Measurements from ENCODE around the gene ZNF592.
"Not testable (repeated sequence)": the region's sequence is repeated elsewhere in the genome, so short reads cannot be mapped to it uniquely, and the experiment has no call there.

The ZNF592 gene

GRCh38 chr15:84722628-84723027, 25.8 kb upstream of the ZNF592 start:
- H3K9me3 ChIP-seq (ENCODE audit: insufficient read depth, low read depth, low read length): no peaks in the 10 kb centered on the region
- no peaks in the 10 kb centered on the region for H3K4me1 ChIP-seq (ENCODE audit: insufficient read depth, low read length)
- H3K27ac ChIP-seq (ENCODE audit: low read length): no peak overlapping the region
- H3K27me3 ChIP-seq (ENCODE audit: insufficient read depth, low read length): no peaks in the 10 kb centered on the region
- H3K36me3 ChIP-seq (ENCODE audit: insufficient read depth, low read depth, low read length): no peaks in the 10 kb centered on the region
- H3K9ac ChIP-seq (ENCODE audit: low read depth, low read length): no peak overlapping the region
- H3K4me3 ChIP-seq (ENCODE audit: low read length): no peak overlapping the region

GRCh38 chr15:84725001-84725491, 23.3 kb upstream of the ZNF592 start:
- no peaks in the 10 kb centered on the region for H3K9me3 ChIP-seq (ENCODE audit: insufficient read depth, low read depth, low read length)
- H3K36me3 ChIP-seq (ENCODE audit: insufficient read depth, low read depth, low read length): no peaks in the 10 kb centered on the region
- no peak overlapping the region for H3K4me3 ChIP-seq (ENCODE audit: low read length)
- H3K4me1 ChIP-seq (ENCODE audit: insufficient read depth, low read length): no peaks in the 10 kb centered on the region
- no peak overlapping the region for H3K27ac ChIP-seq (ENCODE audit: low read length)
- H3K9ac ChIP-seq (ENCODE audit: low read depth, low read length): no peak overlapping the region
- H3K27me3 ChIP-seq (ENCODE audit: insufficient read depth, low read length): no peaks in the 10 kb centered on the region

- H3K36me3 ChIP-seq (ENCODE audit: insufficient read depth, low read depth, low read length): no peaks in the 10 kb centered on the region
- H3K4me1 ChIP-seq (ENCODE audit: insufficient read depth, low read length): no peaks in the 10 kb centered on the region
- H3K9me3 ChIP-seq (ENCODE audit: insufficient read depth, low read depth, low read length): no peaks in the 10 kb centered on the region
- H3K9ac ChIP-seq (ENCODE audit: low read depth, low read length): no peak overlapping the region
- no peak overlapping the region for H3K27ac ChIP-seq (ENCODE audit: low read length)
- no peaks in the 10 kb centered on the region for H3K27me3 ChIP-seq (ENCODE audit: insufficient read depth, low read length)
- no peak overlapping the region for H3K4me3 ChIP-seq (ENCODE audit: low read length)
Measured at GRCh38 chr15:84727429-84727828, 21.0 kb upstream of the ZNF592 start.

- no peaks in the 10 kb centered on the region for H3K36me3 ChIP-seq (ENCODE audit: insufficient read depth, low read depth, low read length)
- no peak overlapping the region for H3K27ac ChIP-seq (ENCODE audit: low read length)
- H3K27me3 ChIP-seq (ENCODE audit: insufficient read depth, low read length): no peaks in the 10 kb centered on the region
- H3K4me1 ChIP-seq (ENCODE audit: insufficient read depth, low read length): peaks cover 7% of the 10 kb centered on the region
- H3K9ac ChIP-seq (ENCODE audit: low read depth, low read length): no peak overlapping the region
- no peak overlapping the region for H3K4me3 ChIP-seq (ENCODE audit: low read length)
- H3K9me3 ChIP-seq (ENCODE audit: insufficient read depth, low read depth, low read length): no peaks in the 10 kb centered on the region
Measured at GRCh38 chr15:84731774-84732173, 16.6 kb upstream of the ZNF592 start.

- peak overlapping the region; percentile 31 for H3K4me3 ChIP-seq (ENCODE audit: low read length)
Measured at GRCh38 chr15:84734794-84735479, 13.5 kb upstream of the ZNF592 start.

GRCh38 chr15:84735480-84736061, 12.8 kb upstream of the ZNF592 start:
- not testable (repeated sequence) for H3K9me3 ChIP-seq (ENCODE audit: insufficient read depth, low read depth, low read length); H3K4me1 ChIP-seq (ENCODE audit: insufficient read depth, low read length); H3K36me3 ChIP-seq (ENCODE audit: insufficient read depth, low read depth, low read length); H3K27me3 ChIP-seq (ENCODE audit: insufficient read depth, low read length)
- peak overlapping the region; percentile 30 for H3K27ac ChIP-seq (ENCODE audit: low read length)
- peak overlapping the region; percentile 31 for H3K4me3 ChIP-seq (ENCODE audit: low read length)
- H3K9ac ChIP-seq (ENCODE audit: low read depth, low read length): peak overlapping the region; percentile 23; the same call in 1 of the 2 replicates

More at GRCh38 chr15:84734794-84735479, 13.5 kb upstream of the ZNF592 start:
- Histone ChIP-seq H3K27ac (ENCODE audit: low read length) (peak overlapping the region; percentile 30), H3K4me1 (ENCODE audit: insufficient read depth, low read length) (peaks cover 7% of the 10 kb centered on the region), H3K9me3 (ENCODE audit: insufficient read depth, low read depth, low read length) (no peaks in the 10 kb centered on the region), H3K36me3 (ENCODE audit: insufficient read depth, low read depth, low read length) (no peaks in the 10 kb centered on the region), H3K27me3 (ENCODE audit: insufficient read depth, low read length) (no peaks in the 10 kb centered on the region), H3K9ac (ENCODE audit: low read depth, low read length) (peak overlapping the region; percentile 23; the same call in 1 of the 2 replicates)

DNA sequence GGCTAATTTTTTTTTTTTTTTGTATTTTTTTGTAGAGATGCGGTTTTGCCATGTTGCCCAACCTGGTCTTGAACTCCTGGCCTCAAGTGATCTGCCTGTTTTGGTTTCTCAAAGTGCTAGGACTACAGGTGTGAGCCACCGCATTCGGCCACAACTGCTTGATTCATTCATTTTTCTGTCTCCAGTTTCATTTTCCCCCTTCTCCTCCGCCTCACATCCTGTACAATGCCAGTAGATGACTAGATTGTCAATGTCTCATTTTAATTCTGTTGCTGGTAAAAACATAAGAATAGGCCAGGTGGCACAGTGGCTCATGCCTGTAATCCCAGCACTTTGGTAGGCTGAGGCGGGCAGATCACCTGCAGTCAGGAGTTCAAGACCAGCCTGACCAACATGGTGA, 12.0 kb upstream of the ZNF592 start:
- Histone ChIP-seq H3K27ac (ENCODE audit: low read length) (no peak overlapping the region), H3K4me3 (ENCODE audit: low read length) (no peak overlapping the region), H3K27me3 (ENCODE audit: insufficient read depth, low read length) (no peaks in the 10 kb centered on the region), H3K9ac (ENCODE audit: low read depth, low read length) (no peak overlapping the region), H3K4me1 (ENCODE audit: insufficient read depth, low read length) (peaks cover 7% of the 10 kb centered on the region), H3K36me3 (ENCODE audit: insufficient read depth, low read depth, low read length) (no peaks in the 10 kb centered on the region), H3K9me3 (ENCODE audit: insufficient read depth, low read depth, low read length) (no peaks in the 10 kb centered on the region)

- peaks cover 7% of the 10 kb centered on the region for H3K4me1 ChIP-seq (ENCODE audit: insufficient read depth, low read length)
- no peaks in the 10 kb centered on the region for H3K9me3 ChIP-seq (ENCODE audit: insufficient read depth, low read depth, low read length)
- H3K4me3 ChIP-seq (ENCODE audit: low read length): no peak overlapping the region
- no peaks in the 10 kb centered on the region for H3K36me3 ChIP-seq (ENCODE audit: insufficient read depth, low read depth, low read length)
- no peak overlapping the region for H3K27ac ChIP-seq (ENCODE audit: low read length)
- H3K9ac ChIP-seq (ENCODE audit: low read depth, low read length): no peak overlapping the region
- no peaks in the 10 kb centered on the region for H3K27me3 ChIP-seq (ENCODE audit: insufficient read depth, low read length)
Measured at GRCh38 chr15:84737005-84737404, 11.4 kb upstream of the ZNF592 start.

DNA sequence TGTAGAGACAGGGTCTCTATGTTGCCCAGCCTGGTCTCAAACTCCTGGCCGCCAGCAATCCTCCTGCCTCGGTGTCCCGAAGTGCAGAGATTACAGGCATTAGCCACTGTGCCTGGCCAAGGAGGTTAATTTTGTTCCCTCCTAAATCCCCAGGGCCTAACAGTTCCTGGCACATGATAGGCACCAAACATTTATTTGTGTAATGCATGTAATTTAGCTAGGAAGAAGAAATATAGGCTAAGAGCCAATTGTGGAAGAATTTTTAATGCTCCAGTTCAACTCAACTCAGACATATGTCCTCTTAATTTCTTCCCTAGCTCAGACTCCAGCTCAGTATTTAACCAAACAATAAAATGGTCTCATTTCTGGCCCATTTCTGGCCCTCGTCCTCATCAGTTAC, 7.7 kb upstream of the ZNF592 start:
- no peak overlapping the region for H3K9ac ChIP-seq (ENCODE audit: low read depth, low read length)
- H3K36me3 ChIP-seq (ENCODE audit: insufficient read depth, low read depth, low read length): no peaks in the 10 kb centered on the region
- H3K27me3 ChIP-seq (ENCODE audit: insufficient read depth, low read length): no peaks in the 10 kb centered on the region

GRCh38 chr15:84741121-84741520, 7.3 kb upstream of the ZNF592 start:
- Histone ChIP-seq H3K4me1 (ENCODE audit: insufficient read depth, low read length) (no peaks in the 10 kb centered on the region), H3K9me3 (ENCODE audit: insufficient read depth, low read depth, low read length) (no peaks in the 10 kb centered on the region), H3K4me3 (ENCODE audit: low read length) (no peak overlapping the region), H3K27me3 (ENCODE audit: insufficient read depth, low read length) (no peaks in the 10 kb centered on the region), H3K27ac (ENCODE audit: low read length) (no peak overlapping the region), H3K9ac (ENCODE audit: low read depth, low read length) (no peak overlapping the region), H3K36me3 (ENCODE audit: insufficient read depth, low read depth, low read length) (no peaks in the 10 kb centered on the region)

More for the DNA sequence above, 7.7 kb upstream of the ZNF592 start:
- Histone ChIP-seq H3K4me3 (ENCODE audit: low read length) (no peak overlapping the region), H3K27ac (ENCODE audit: low read length) (no peak overlapping the region), H3K4me1 (ENCODE audit: insufficient read depth, low read length) (no peaks in the 10 kb centered on the region; the same call in 1 of the 2 replicates), H3K9me3 (ENCODE audit: insufficient read depth, low read depth, low read length) (no peaks in the 10 kb centered on the region)

- Histone ChIP-seq H3K4me3 (ENCODE audit: low read length) (peak overlapping the region; percentile 69), H3K27ac (ENCODE audit: low read length) (peak overlapping the region; percentile 2), H3K36me3 (ENCODE audit: insufficient read depth, low read depth, low read length) (no peaks in the 10 kb centered on the region), H3K27me3 (ENCODE audit: insufficient read depth, low read length) (no peaks in the 10 kb centered on the region), H3K9ac (ENCODE audit: low read depth, low read length) (peak overlapping the region; percentile 75), H3K9me3 (ENCODE audit: insufficient read depth, low read depth, low read length) (no peaks in the 10 kb centered on the region), H3K4me1 (ENCODE audit: insufficient read depth, low read length) (peaks cover 14% of the 10 kb centered on the region)
Measured at GRCh38 chr15:84747416-84748273, 747 bp upstream of the ZNF592 start.
